A204.1 (cell line): ENCODE measurements around the gene CHMP1B.
"Not testable (repeated sequence)": the region's sequence is repeated elsewhere in the genome, so short reads cannot be mapped to it uniquely, and the experiment has no call there.

Experiments used
- FAIRE-seq: peaks from 2 replicates; lab custom pipeline; 2012; peaks lifted over from hg19 to GRCh38; lab: Jason Lieb, UNC

CHMP1B gene

GRCh38 chr18:11871501-11871900, 20.3 kb downstream of the CHMP1B start:
- no peak for FAIRE-seq

DNA sequence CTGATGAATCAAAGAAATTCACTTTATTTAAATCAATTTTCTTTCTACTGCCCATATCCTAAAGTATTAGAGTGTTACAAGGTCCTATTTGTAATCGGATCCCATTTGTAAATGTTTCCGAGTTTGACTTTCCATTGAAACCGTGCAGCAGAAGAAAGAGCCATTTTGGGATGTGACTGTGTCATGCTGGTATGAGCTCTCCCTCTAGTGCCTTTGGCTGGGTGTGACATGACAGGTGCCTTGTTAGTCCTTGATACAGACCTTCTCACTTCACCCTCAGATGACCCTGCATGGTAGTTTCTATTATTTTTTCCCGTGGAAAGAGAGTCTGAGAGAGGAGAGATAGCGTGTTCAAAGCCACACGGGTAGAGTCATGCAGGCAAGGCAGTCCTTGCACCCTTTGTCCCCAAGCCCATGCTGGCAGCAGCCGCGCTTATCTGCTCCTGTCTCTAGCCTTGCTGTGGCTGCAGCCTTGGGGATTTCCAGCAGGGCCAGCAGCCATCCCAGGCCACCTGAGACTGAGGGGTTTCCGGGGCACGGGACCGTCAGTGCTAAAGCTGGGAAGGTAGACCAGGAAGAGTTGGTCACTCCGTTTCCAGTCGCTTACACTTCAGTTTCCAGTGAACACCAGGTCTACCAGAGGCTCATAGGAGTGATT, 21.4 kb downstream of the CHMP1B start:
- peak; percentile 11 for FAIRE-seq

- no peak for FAIRE-seq
Observed at GRCh38 chr18:11873670-11874340, 22.6 kb downstream of the CHMP1B start.

- FAIRE-seq, result no peak
Observed at GRCh38 chr18:11874676-11875075, 23.5 kb downstream of the CHMP1B start.

GRCh38 chr18:11877497-11878135, 26.4 kb downstream of the CHMP1B start:
- FAIRE-seq, result no peak

GRCh38 chr18:11880586-11881304, 29.5 kb downstream of the CHMP1B start:
- FAIRE-seq, result no peak

GRCh38 chr18:11882636-11883035, 31.4 kb downstream of the CHMP1B start:
- FAIRE-seq, result no peak

- FAIRE-seq, result no peak
Observed at GRCh38 chr18:11883153-11883552, 31.9 kb downstream of the CHMP1B start.

GRCh38 chr18:11884396-11885030, 33.3 kb downstream of the CHMP1B start:
- FAIRE-seq, result no peak

DNA sequence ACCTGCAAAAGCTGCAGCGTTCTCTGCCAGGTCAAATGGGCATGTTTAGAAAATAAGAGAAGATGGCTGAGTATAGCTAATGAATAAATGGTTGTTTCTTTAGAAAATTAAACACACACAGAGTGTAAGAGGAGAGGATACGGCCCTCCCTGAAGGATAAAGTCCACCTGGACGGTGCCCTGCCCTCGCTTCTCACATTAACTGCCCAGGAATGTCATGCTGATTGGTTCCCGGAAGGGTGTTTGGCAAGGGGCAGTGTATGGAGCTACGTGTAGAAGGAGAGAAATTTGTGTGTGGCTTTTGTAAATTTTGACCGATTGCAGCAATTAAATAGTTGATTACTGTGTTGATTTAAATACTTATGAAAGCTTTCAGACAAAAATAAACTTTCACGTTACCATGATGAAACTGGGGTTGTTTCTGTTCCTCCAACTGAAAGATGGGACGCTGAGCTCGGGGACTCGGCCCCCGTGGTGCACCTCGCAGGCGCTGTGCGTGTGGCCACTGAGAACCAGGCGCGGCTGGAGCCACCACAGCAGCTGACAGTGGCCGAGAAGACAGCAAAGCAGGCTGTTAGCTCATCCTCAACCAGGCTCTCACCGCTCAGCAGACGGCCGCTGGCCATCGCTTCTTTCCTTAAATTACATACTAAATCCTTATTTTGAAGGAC, 34.2 kb downstream of the CHMP1B start:
- FAIRE-seq, result no peak

DNA sequence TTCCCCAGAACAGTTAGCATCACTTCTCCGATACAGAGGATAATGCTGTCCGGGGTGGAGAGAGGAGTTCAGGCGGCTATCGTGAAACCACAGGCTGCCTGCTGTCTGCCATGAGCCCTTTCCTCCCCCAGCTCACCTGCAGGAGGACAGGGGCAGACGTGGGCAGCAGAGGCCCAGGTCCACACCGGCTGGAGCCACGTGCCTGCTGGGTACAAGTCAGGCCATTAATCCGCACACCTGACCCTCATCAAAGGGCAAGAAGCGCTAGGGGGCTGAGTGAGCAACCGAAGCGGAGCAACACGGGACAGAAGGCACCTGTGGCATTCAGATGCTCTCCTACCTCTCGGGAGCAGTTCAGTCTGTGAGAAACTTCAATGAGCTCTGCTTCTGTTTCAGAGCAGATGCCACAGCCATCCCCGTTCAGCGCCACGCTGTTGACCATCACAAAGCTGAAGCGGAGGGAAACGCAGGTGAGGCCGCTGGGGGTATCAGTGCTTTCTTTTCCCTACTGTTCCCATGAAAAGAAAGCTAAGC, 35.4 kb downstream of the CHMP1B start:
- no peak for FAIRE-seq

DNA sequence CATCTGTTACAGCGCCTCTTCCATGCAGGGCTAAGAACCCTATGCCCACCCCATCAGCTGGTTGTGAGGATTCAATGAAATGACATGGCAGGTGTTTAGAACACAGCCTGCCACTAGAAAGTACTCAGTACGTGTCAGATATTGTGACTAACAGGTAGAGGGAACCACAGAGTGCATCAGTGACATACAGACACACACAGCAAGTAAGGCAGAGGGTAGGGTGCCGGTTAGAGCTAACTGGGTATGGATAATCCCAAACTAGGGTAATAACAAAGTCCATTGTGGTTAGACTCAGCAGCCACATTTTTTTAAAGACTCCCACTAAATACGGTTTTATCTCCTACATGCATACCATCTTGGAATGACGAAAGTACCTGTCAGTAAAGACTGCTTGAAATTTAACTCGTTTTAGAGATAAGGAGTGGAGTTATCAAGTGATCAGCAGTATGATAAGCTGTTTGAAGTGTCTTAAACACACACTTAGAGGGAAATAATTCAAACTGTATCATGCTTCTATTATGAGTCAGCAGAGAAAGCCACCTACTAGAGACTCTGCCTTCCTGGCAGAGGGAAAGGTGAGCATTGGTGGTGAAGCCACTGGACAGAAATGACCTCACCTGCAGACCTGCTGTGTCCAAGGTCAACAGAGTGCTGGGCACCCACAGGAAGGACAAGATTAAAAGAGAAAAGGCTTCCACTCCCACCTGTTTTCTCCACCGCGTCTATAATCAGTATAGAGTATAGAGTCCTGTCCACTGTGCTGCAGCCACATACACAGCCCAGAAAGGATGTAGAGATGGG, 36.3 kb downstream of the CHMP1B start:
- no peak for FAIRE-seq

- FAIRE-seq, result no peak
Observed at GRCh38 chr18:11888726-11889125, 37.5 kb downstream of the CHMP1B start.

DNA sequence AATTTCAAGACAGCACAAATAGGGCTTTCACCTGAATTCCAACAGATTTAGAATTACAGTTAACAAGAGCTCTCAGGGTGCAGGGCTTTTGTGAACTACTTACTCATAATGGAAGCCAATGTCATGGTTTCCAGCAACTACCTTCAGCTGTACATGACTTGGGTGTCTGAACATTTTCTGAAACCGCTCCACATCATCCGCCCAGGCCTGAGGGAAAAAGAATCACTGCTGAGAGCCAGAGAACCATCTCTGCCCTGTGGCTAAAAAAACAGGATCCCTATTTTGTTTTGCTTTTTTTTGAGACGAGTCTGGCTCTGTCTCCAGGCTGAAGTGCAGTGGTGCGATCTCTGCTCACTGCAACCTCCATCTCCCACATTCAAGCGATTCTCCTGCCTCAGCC, 38.1 kb downstream of the CHMP1B start:
- FAIRE-seq, result no peak

DNA sequence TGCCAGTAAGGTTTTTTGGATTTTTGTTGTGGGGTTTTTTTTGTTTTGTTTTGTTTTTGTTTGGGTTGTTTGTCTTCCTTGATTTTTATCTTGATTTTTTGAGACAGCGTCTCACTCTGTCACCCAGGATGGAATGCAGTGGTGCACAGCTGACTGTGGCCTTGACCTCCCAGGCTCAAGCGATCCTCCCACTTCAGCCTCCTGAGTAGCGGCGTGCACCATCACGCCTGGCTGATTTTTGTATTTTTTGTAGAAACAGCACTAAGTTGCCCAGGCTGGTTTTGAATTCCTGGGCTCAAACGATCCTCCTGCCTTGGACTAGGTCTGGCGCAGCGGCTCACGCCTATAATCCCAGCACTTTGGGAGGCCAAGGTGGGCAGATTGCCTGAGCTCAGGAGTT, 40.5 kb downstream of the CHMP1B start:
- no peak for FAIRE-seq

DNA sequence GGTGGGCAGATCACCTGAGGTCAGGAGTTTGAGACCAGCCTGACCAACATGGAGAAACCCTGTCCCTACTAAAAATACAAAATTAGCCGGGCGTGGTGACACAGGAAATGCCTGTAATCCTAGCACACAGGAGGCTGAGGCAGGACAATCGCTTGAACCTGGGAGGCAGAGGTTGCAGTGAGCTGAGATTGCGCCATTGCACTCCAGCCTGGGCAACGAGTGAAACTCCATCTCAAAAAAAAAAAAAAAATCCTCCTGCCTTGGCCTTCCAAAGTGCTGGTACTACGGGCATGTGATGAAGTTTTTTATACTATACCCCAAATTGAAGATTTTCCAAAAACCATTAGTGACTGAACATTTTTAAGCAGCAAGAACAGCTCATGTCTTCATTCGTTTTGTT, 41.2 kb downstream of the CHMP1B start:
- FAIRE-seq, result not testable (repeated sequence)

- no peak for FAIRE-seq
Observed at GRCh38 chr18:11897781-11898180, 46.6 kb downstream of the CHMP1B start.

DNA sequence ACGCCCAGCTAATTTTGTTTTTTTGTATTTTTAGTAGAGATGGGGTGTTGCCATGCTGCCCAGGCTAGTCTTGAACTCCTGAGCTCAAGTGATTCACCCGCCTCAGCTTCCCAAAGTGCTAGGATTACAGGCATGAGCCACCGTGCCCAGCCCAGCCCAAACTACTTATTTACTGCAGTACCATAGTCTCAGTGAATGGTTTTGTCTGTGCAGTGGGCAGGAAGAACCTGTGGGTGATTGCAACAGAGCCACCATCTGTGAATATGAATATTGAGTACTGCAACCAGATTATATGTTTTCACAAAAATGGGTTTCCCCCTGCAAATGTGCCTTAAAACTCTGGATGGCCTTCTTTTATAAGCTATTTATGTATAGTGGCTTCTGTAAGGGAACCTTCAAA, 47.9 kb downstream of the CHMP1B start:
- FAIRE-seq, result no peak

- FAIRE-seq, result no peak
Observed at GRCh38 chr18:11901826-11902438, 50.7 kb downstream of the CHMP1B start.

DNA sequence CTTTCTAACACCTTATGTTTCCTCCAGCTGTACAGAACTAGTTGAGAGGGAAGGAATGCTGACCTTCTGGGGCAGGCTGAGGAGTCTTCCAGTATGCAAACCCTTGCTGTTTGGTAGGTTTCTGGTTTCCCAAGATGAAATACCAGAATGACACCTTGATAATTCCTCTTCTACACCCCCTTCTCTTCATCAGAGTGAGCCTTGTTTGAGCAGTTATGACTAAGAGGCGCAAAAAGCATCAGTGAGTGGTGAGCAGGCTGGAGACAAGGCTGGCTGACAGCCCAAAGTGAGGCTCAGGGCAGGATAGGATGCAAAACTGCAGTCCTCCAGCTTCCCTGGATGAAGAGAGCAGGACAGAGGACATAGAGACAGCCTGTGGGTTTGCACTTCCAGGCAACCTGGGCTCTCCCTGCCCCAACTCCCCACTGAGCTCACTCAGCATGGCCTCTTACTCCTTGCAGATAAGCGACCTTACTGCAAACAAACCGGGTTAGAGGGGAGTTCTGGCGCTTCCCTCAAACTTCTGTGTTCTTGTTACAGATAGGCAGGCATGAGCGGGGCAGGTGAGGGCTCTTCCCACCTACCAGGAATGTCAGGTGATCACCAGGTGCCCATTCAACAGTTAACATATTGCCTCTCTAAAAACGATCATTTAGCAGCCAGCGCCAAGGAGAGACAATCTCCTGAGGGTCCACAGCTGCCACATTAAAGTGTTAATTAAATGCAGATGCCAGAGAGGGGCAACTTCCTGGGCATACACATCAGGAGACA, 51.5 kb downstream of the CHMP1B start:
- FAIRE-seq, result no peak
